NCI-H2196 treated with DMSO at 0.1 percent for 48 hours (cell line): ENCODE data around the gene IFNA7.
"Not testable (repeated sequence)": the region's sequence is repeated elsewhere in the genome, so short reads cannot be mapped to it uniquely, and the experiment has no call there.

ENCODE experiments used
- DNase-seq: peaks from one replicate; lab custom pipeline; 2025; ENCODE audit not compliant: unreplicated experiment; lab: John Stamatoyannopoulos, UW

IFNA7 gene

DNA sequence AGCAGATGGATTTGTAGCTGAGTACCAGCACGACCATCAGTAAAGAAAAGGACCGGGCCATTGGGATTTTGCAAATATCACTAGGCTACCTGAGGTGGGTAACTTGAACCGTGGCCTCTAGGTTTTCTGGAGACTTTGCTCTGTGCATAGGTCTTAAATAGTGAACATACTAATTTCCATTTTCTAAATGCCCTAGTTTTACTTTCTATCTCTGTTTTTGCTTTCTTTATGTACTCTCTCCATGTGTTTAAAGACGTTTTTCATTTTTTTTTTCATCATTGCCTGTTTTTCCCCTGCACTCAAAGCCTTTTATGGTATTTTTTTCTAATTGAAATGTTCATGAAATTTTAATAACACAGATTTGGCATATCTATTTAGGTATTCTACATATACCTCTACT is at the start of gene IFNA7:
Gene IFNA7 (minus strand): TSS at position 101 of the 400 bp plus-strand sequence. CDS start 40 bp downstream, at position 61.
- DNase-seq = not testable (repeated sequence)

DNA sequence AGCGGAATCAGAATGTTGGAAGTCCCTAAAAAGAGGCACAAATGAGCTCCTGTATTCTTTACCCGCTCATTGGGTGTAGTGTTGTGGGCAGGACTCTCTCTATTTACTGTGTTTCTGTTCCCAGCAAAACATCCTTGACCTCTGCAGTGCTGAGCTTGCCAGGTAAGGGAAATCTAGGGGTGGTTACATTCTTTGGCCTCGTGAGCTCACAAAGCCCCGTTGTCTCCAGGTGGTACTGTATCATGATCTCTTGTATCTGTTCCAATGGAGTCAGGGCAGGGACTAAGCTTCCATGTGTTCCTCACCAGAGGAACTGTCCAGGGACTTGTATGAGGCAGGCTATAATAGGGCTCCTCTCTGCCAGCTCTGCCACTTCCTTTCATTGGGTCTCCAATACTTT is 49.6 kb upstream of the IFNA7 start:
- no peak for DNase-seq

DNA sequence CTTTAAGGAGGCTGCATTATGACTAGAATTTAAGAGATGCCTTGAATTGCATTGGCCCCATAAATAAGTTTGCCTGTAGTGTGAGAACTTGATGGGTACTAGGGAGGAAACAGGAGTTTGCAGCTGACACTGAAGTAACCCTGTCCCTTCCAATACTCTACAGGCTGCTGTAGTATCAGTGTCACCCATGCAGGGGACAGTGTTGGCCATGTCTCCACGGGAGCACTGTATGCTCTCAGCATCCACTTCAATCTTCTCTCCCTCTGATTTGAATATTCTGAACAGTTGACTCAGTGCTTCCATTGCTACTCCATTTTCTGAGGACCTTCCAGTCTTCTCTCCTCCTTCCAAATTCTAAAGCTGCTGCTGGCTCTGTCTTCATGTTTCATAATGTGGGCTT is 49.2 kb upstream of the IFNA7 start:
- DNase-seq = no peak

DNA sequence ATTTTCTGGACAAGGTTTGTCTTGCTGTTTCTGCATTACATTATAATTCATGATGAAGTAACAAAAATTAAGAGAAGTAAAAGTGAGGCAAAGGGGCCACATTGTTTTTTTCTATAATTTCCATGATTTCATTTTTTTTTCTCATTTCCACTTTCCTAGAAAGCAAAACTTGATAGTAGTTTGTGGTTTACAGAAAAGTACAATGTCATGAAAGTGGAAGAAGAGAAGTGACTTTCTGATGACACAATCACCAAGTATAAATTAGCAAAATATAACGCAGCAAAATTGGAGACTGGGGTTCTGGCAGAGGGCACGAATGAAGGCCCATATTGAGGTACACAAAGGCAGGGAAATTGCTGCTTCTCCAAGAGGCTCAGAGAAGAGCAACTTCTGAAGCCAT is 42.8 kb upstream of the IFNA7 start:
- DNase-seq = no peak

DNA sequence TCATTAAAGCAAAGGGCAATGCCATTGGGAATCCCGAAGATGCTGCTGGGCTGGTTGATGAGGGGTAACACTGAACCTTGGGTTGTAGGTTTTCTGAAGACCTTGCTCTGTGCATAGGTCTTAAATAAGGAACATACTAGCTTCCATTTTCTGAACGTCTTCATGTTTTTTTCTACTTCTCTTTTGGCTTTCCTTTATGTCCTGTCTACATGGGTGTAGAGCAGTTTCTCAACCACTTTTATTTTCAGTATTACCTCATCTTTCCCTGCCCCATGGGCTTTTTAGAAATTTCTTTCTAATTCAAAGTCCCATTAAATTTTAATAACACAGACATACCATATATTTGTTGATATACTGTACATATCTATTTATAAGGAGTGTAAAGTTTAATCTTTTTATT is 37.9 kb upstream of the IFNA7 start, which contains the start of gene IFNA14:
Gene IFNA14 (minus strand): TSS at position 95 of the 400 bp plus-strand sequence. CDS start 70 bp downstream, at position 25.
- no peak for DNase-seq

DNA sequence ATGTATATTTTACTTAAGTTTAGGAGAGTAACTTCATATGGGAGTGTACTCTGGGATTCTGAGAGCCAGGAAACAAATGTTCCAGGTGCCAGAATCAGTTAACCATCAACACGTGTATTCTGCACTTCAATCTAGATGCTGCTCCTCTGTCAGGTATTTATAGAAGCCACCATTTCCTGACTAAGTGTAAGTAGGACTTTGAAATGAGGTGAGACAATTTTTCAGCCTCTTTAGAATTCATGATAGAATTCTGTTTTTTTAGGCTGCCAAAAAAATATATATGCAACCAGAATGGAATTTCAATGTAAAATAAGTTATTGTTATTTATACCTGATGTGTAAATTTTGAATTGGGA is 34.3 kb upstream of the IFNA7 start:
- not testable (repeated sequence) for DNase-seq

DNA sequence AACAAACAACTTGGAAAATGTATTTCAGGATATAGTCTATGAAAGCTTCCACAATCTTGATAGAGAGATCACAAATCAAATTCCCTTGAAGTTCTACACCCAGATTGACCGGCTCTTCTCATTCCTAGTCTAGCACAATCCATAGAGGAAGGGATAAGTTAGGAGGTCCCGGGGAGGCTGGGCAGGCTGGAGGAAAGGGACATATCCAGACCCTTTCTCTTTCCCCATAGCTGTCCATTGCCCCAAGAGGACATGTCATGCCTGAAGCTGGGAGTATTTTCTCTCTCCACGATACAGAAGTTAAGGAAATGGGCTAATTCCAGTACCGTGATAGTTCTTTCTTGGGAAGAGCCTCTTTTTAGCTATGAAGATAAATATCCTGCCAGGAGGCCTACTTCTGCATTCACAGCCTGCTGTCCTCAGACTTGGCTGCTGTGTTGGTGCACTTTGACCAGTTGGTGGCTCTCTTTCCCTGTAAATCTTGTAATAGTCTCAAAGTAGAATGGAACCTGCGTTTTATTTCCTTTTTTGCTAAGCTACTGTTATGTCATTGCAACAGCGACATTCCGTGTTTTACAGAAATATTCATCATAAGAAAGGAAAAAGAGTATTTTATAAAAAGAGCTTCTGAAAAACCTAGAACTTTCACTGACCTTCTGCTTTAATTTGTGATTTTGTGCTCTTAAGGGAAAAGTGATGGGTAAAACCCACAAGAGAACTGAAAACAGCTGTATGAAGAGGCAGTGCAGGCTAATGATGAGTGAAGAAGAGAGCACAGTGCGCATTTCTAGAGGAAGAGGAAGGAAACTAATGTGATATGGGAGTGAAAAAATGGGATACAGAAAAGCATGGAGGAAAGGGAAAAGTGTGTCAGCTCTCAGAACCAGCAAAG is 33.7 kb upstream of the IFNA7 start:
- DNase-seq = peak; percentile 2

DNA sequence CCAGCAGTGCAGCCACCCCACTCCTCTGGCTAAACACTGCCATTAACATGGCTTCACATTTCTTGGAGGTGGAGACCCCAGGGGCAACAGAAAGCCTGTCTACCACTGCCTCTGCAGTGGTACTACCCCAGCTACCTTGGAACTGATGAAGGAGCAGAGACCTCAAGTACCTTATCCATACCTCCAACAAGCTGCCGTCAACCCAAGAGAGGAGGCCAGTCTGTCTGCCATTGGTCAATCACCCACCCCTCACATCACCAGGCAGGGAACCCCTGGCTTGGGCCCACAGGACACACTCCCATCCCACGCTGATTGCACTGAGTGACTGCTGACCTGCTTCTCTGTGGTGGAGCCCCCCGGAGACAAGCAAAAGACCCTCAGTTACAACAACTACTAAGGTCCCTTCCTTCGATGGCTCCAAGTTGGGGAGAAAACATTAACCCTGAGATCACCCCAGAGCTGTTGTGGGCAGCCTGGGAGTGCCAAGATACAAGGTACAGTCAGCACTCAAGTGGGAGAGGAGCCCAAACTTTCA is 32.2 kb upstream of the IFNA7 start:
- no peak for DNase-seq

DNA sequence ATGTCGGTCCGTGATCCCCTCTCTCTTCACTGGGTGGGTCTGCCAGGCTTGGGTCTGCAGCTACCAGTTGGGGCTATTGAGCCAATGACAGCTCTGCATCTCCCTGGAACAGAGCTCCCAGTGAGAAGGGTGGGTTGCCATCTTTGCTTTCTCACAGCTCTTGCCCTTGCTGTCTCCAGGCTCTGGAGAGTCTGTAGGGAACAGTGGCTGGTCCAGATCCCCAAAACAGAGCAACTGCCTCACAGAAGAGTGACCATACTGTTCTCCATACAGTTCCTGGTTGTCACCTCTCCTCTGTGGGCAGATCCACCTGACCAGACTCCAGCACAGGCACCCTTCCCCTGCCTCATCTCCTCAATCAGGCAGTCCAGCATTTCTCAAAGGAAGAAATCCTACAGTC is 31.3 kb upstream of the IFNA7 start:
- DNase-seq = no peak

DNA sequence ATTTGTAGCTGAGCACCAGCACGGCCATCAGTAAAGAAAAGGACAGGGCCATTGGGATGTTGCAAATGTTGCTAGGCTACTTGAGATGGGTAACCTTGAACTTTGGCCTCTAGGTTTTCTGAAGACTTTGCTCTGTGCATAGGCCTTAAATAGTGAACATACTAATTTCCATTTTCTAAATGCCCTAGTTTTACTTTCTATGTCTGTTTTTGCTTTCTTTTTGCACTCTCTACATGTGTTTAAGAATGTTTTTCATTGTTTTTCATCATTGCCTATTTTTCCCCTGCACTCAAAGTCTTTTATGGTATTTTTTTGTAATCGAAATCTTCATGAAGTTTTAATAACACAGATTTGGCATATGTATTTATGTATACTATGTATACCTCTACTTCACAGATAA is 26.1 kb upstream of the IFNA7 start, which contains the start of gene IFNA17:
Gene IFNA17 (minus strand): TSS at position 101 of the 400 bp plus-strand sequence. CDS start 49 bp downstream, at position 52.
- DNase-seq = no peak

DNA sequence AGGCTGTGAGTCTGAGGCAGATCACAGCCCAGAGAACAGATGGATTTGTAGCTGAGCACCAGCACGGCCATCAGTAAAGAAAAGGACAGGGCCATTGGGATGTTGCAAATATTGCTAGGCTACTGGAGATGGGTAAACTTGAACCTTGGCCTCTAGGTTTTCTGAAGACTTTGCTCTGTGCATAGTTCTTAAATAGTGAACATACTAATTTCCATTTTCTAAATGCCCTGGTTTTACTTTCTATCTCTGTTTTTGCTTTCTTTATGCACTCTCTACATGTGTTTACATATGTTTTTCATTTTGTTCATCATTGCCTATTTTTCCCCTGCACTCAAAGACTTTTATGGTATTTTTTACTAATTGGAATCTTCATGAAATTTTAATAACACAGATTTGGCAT is 15.2 kb upstream of the IFNA7 start, which contains the start of gene IFNA16:
Gene IFNA16 (minus strand): TSS at position 101 of the 400 bp plus-strand sequence. CDS start 6 bp downstream, at position 95.
- DNase-seq = not testable (repeated sequence)

DNA sequence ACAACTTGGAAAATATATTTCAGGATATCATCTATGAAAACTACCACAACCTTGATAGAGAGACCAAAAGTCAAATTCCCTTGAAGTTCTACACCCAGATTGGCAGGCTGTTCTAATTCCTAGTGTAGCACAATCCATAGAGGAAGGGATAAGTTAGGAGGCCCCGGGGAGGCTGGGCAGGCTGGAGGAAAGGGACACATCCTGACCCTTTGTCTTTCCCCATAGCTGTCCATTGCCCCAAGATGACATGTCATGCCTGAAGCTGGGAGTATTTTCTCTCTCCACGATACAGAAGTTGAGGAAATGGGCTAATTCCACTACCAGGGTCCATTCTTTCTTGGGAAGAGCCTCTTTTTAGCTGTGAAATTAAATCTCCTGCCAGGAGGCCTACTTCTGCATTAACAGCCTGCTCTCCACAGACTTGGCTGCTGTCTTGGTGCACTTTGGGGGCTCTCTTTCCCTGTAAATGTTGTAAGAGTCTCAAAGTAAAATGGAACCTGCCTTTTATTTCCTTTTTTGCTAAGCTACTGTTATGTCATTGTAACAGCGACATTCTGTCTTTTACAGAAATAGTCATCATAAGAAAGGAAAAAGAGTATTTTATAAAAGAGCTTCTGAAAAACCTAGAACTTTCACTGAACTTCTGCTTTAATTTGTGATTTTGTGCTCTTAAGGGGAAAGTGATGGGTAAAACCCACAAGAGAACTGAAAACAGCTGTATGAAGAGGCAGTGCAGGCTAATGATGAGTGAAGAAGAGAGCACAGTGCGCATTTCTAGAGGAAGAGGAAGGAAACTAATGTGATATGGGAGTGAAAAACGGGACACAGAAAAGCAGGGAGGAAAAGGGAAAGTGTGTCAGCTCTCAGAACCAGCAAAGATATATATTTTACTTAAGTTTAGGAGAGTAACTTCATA is 11.7 kb upstream of the IFNA7 start:
- DNase-seq = not testable (repeated sequence)

DNA sequence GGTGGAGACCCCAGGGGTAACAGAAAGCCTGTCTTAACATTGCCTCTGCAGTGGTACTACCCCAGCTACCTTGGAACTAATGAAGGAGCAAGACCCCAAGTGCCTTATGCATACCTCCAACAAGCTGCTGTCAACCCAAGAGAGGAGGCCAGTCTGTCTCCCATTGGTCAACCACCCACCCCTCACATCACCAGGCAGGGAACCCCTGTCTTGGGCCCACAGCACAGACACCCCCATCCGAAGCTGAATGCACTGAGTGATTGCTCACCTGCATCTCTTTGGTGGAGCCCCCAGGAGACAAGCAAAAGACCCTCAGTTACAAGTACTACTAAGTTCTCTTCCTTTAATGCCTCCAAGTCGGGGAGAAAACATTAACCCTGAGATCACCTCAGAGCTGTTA is 10.2 kb upstream of the IFNA7 start:
- not testable (repeated sequence) for DNase-seq

DNA sequence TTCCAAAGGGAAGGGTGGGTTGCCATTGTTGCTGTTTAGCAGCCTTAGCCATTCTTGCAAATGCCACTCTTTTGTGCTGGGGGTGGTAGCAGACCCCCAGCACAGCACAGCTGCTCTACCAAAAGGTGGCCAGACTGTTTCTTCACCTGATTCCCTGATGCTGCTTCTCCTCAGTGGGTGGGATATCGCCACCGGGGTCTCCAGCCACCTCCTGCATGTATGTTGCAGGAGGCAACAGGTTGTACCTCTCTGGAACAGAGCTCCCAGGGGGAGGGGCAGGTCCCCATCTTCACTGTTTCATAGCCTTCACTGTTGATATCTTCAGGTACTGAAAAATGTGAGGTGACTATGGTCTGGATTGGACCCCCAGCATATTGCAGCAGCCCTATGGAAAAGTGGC is 8.8 kb upstream of the IFNA7 start:
- DNase-seq = not testable (repeated sequence)

DNA sequence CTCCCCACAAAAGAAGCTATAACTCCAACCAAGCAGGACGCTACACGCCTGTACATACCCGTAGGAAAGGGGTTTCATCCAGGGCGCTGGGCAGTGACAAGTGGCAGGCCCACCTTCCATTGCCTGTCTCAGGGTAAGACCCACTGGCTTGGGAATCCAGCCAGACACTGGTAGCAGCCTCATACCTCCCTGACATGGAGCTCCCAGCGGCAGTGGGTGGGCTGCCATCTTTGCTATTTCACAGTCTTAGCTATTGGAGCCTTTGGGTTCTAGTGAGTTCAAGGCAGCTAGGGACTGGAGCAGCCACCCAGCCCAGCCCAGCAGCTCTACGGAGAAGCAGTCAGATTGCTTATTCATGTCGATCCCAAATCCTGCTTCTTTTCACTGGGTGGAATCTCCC is 8.3 kb upstream of the IFNA7 start:
- no peak for DNase-seq

DNA sequence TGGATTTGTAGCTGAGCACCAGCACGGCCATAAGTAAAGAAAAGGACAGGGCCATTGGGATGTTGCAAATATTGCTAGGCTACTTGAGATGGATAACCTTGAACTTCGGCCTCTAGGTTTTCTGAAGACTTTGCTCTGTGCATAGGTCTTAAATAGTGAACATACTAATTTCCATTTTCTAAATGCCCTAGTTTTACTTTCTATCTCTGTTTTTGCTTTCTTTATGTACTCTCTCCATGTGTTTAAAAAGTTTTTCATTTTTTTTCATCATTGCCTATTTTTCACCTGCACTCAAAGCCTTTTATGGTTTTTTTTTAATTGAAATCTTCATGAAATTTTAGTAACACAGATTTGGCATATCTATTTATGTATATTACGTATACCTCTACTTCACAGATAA is 5.0 kb upstream of the IFNA7 start, which contains the start of gene IFNA10:
Gene IFNA10 (minus strand): TSS at position 101 of the 400 bp plus-strand sequence. CDS start 46 bp downstream, at position 55.
- not testable (repeated sequence) for DNase-seq

DNA sequence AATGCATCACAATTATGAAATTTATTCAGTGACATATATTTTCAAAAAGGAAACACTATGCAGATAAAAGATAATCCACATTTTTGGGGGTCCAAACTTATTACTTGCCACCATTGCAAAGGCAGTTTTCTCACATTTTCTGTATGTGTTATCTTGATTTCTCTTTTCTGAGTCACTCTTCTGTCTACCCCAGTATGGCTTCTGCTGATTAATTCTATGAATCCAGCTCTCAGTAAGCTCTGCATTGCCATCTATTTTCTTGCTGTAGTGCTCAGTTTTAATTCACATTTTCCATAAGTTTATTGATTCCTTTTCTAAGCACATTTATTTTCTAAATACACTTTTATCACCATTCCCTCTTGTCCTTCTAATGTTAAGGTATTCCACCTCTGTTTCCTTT is 3.2 kb upstream of the IFNA7 start:
- DNase-seq = no peak

DNA sequence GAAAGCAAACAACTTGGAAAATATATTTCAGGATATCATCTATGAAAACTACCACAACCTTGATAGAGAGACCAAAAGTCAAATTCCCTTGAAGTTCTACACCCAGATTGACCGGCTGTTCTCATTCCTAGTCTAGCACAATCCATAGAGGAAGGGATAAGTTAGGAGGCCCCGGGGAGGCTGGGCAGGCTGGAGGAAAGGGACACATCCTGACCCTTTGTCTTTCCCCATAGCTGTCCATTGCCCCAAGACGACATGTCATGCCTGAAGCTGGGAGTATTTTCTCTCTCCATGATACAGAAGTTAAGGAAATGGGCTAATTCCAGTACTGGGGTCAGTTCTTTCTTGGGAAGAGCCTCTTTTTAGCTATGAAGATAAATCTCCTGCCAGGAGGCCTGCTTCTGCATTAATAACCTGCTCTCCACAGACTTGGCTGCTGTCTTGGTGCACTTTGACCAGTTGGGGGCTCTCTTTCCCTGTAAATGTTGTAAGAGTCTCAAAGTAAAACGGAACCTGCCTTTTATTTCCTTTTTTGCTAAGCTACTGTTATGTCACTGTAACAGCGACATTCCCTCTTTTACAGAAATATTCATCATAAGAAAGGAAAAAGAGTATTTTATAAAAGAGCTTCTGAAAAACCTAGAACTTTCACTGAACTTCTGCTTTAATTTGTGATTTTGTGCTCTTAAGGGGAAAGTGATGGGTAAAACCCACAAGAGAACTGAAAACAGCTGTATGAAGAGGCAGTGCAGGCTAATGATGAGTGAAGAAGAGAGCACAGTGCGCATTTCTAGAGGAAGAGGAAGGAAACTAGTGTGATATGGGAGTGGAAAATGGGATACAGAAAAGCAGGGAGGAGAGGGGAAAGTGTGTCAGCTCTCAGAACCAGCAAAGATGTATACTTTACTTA is 6.9 kb downstream of the IFNA7 start:
- not testable (repeated sequence) for DNase-seq

DNA sequence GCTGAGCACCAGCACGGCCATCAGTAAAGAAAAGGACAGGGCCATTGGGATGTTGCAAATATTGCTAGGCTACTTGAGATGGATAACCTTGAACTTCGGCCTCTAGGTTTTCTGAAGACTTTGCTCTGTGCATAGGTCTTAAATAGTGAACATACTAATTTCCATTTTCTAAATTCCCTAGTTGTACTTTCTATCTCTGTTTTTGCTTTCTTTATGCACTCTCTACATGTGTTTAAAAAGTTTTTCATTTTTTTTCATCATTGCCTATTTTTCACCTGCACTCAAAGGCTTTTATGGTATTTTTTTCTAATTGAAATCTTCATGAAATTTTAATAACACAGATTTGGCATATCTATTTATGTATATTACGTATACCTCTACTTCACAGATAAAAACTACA is 14.5 kb downstream of the IFNA7 start, which contains the start of gene IFNA4:
Gene IFNA4 (minus strand): TSS at position 101 of the 400 bp plus-strand sequence. CDS start 56 bp downstream, at position 45.
- not testable (repeated sequence) for DNase-seq
